Fibroblast of skin of left quadriceps (primary cell): ENCODE measurements around the gene ATXN2.
A peak's percentile ranks its signal among the peaks of the same experiment; 100 is the strongest.
"Not testable (repeated sequence)": the region's sequence is repeated elsewhere in the genome, so short reads cannot be mapped to it uniquely, and the experiment has no call there.

ENCODE experiments used
- DNase-seq, 2 experiments: peaks; one replicate each; pipeline ENCODE4 v3.0.0-alpha.2; 2013; ENCODE audit warnings: low read depth in 2 of 2

ATXN2 gene

GRCh38 chr12:111503116-111503515 lies 96.0 kb downstream of the ATXN2 start:
- no peak for DNase-seq

- no peak for DNase-seq
Measured at GRCh38 chr12:111494676-111495075, 104.4 kb downstream of the ATXN2 start.

- not testable (repeated sequence) for DNase-seq
Measured at GRCh38 chr12:111492979-111493378, 106.1 kb downstream of the ATXN2 start.

GRCh38 chr12:111488798-111489197 lies 110.3 kb downstream of the ATXN2 start:
- no peak for DNase-seq

- no peak for DNase-seq
Measured at GRCh38 chr12:111488271-111488670, 110.8 kb downstream of the ATXN2 start.

GRCh38 chr12:111482462-111482861 lies 116.7 kb downstream of the ATXN2 start:
- DNase-seq = no peak

GRCh38 chr12:111471236-111471635 lies 127.9 kb downstream of the ATXN2 start:
- no peak for DNase-seq

GRCh38 chr12:111469401-111469800 lies 129.7 kb downstream of the ATXN2 start:
- no peak for DNase-seq

GRCh38 chr12:111467857-111468241 lies 131.3 kb downstream of the ATXN2 start:
- no peak for DNase-seq

- no peak for DNase-seq
Measured at GRCh38 chr12:111467092-111467856, 131.8 kb downstream of the ATXN2 start.

- DNase-seq = peak; percentile 85
Measured at GRCh38 chr12:111462210-111462769, 136.8 kb downstream of the ATXN2 start.

GRCh38 chr12:111460111-111460510 lies 139.0 kb downstream of the ATXN2 start:
- DNase-seq = not testable (repeated sequence)

- no peak for DNase-seq
Measured at GRCh38 chr12:111458546-111459172, 140.5 kb downstream of the ATXN2 start.

GRCh38 chr12:111457577-111457976 lies 141.5 kb downstream of the ATXN2 start:
- DNase-seq = no peak

- DNase-seq = no peak
Measured at GRCh38 chr12:111457071-111457470, 142.0 kb downstream of the ATXN2 start.

- DNase-seq = no peak
Measured at GRCh38 chr12:111455448-111456320, 143.4 kb downstream of the ATXN2 start.

GRCh38 chr12:111454716-111455447 lies 144.2 kb downstream of the ATXN2 start:
- no peak for DNase-seq

GRCh38 chr12:111454311-111454710 lies 144.8 kb downstream of the ATXN2 start:
- no peak for DNase-seq

GRCh38 chr12:111453071-111453989 lies 145.8 kb downstream of the ATXN2 start:
- no peak for DNase-seq

GRCh38 chr12:111451649-111452129 lies 147.4 kb downstream of the ATXN2 start:
- DNase-seq = no peak
